Measurements from ENCODE around the gene GLMP. TPM values are rescaled to one million over a fixed set of nuclear protein-coding genes. Genes with fewer than 3 reads are reported as not detected.
A peak's percentile ranks its signal among the peaks of the same experiment; 100 is the strongest.

Gene GLMP
- total RNA-seq, 1 donor from 2014 or later: 15.7 TPM

DNA sequence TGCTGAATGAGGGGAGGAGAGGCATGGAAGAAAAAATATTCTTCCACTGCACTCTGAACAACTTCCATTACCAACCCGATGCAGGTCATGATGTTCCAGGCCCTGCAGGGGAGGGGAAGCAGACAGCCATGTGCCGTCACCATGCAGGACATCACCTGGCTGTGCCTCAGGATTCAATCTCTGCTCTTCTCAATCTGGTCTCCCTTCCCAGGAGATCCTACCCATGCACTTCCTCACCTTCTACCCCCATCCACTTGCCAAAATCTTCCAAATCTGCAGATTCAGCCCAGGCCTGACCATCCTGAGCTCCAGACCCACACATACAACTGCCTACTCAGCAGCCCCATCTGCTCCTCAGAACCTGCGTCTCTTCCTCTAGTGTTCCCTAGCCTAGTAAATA is 41.8 kb downstream of the GLMP start:
- Mint-ChIP-seq H3K4me3 (no peak overlapping the region), H3K27ac (peak overlapping the region; percentile 0), H3K27me3 (no peaks in the 10 kb centered on the region), H3K36me3 (ENCODE audit: low read depth) (peaks cover 46% of the 10 kb centered on the region), H3K4me1 (peaks cover 15% of the 10 kb centered on the region), H3K9me3 (no peaks in the 10 kb centered on the region)
- DNase-seq: no peak
- intact Hi-C loops (cut with micrococcal nuclease): no loop called here

DNA sequence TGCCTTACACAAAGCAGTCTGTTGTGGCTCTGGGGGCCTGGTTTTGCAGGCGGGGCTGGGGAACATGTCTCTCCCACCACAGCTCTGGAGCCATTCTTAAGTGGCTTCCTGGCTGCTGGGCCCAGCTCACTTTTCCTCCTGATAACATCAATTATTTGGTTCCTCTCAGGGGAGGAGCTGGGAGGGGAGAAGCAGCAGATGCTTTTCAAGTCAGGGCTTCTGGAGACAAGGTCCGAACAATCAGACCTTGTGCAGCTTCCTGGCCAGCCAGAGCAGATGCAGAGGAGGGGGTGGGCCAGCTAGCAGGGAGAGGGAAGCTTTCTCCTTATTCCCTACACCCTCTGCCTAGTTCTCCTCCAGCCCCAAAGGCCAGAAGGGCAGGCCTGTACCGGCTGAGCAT is 44.0 kb downstream of the GLMP start:
- intact Hi-C loops (cut with micrococcal nuclease): no loop called here
- Mint-ChIP-seq H3K36me3 (ENCODE audit: low read depth) (peaks cover 33% of the 10 kb centered on the region), H3K4me1 (peaks cover 6% of the 10 kb centered on the region), H3K9me3 (no peaks in the 10 kb centered on the region), H3K4me3 (no peak overlapping the region), H3K27ac (no peak overlapping the region), H3K27me3 (no peaks in the 10 kb centered on the region)
- no peak for DNase-seq

DNA sequence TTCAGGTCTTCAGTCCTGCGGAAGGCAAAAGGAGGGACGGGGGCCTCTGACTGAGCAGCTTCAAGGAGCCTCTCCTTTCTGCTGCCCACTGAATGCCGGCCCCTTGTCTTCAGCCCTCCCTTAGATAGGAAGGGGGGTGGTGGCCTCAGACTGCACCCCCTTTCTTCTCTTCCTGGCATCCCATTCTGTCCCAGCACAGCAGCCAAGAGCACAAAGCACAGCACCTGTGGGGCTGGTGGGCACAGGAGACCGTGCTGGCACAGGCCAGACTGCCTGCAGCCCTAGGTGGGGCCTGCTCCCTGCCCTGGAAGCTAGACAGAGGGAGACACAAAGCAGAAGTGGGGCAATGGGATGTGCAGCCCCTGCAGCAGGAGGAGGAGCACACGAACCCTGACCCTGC is 45.9 kb downstream of the GLMP start:
- Mint-ChIP-seq H3K27me3 (no peaks in the 10 kb centered on the region), H3K4me1 (peaks cover 20% of the 10 kb centered on the region), H3K9me3 (no peaks in the 10 kb centered on the region), H3K36me3 (ENCODE audit: low read depth) (peaks cover 26% of the 10 kb centered on the region), H3K4me3 (no peak overlapping the region), H3K27ac (no peak overlapping the region)
- intact Hi-C loops (cut with micrococcal nuclease): no loop called here
- DNase-seq: no peak

DNA sequence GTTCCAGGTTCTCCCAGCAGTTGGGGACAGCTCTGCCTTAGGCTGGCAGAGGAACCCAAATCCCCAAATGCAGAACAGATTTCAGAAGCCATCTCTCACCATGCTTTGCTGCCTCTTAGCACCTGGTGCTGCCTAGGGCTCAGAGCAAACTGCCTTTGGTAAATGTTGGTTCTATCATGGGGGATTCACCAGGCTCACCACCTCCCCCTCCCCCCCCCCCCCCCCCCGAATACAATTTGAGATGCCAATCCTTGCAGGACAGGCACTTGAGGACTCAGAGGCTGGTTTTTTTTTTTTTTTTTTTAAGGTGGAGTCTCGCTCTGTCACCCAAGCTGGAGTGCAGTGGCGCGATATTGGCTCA is 47.2 kb downstream of the GLMP start:
- no peak overlapping the region for H3K27ac Mint-ChIP-seq
- H3K36me3 Mint-ChIP-seq (ENCODE audit: low read depth): peaks cover 20% of the 10 kb centered on the region
- no peak for DNase-seq
- peaks cover 21% of the 10 kb centered on the region for H3K4me1 Mint-ChIP-seq
- no peak overlapping the region for H3K4me3 Mint-ChIP-seq
- intact Hi-C loops (cut with micrococcal nuclease): no loop called here
- no peaks in the 10 kb centered on the region for H3K27me3 Mint-ChIP-seq
- H3K9me3 Mint-ChIP-seq: no peaks in the 10 kb centered on the region

DNA sequence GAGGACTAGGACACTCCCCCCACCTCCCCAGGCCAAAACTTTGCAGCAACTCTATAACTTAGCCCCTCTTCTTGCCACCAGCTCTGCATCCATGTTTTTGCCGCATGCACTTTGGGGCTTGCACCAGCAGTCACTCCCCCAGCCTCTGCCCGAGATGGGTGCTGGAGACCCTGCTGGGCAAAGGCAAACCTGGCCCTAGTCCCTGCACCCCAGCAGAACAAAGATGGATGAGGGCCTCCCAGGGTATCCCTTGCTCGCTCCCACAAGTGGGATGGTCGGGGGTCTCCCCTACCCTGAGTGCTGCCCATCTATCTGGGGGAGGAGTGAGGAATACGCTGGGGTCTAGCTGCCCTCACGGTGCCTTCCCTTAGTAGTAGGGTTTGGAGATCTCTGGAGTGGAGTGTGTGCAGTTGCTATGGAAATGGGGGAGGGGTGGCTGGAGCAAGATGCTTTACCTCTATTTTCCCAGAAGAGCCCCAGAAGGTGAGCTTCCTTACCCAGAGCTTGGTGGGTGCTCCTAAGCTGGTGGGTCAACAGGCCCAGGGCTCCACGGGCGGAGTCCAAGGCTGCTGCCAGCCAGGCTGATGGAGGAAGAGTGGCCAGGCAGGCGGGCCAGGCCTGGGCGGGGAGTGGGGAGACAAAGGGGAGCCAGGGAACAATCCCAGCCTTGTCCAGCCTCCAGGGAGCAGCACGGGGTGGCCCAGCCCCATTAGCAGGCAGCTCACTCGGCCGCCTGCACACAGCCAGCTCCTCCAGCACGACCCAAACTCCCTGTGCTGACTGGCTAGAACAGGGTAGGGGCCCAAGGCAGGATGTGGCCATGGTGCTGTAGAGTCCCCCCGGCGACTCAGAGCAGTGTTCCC is 47.8 kb downstream of the GLMP start, which contains the start of gene PAQR6:
Gene PAQR6, minus strand, starts transcription at position 597 of the 863 bp plus-strand sequence. CDS start 1,325 bp downstream, outside the sequence.
- Mint-ChIP-seq H3K4me1 (peaks cover 20% of the 10 kb centered on the region), H3K27ac (no peak within 1 kb of the TSS), H3K4me3 (no peak within 1 kb of the TSS), H3K27me3 (no peaks in the 10 kb centered on the region), H3K36me3 (ENCODE audit: low read depth) (peaks cover 15% of the 10 kb centered on the region), H3K9me3 (no peaks in the 10 kb centered on the region)
- intact Hi-C loops (cut with micrococcal nuclease): no loop called here
- DNase-seq: no peak

DNA sequence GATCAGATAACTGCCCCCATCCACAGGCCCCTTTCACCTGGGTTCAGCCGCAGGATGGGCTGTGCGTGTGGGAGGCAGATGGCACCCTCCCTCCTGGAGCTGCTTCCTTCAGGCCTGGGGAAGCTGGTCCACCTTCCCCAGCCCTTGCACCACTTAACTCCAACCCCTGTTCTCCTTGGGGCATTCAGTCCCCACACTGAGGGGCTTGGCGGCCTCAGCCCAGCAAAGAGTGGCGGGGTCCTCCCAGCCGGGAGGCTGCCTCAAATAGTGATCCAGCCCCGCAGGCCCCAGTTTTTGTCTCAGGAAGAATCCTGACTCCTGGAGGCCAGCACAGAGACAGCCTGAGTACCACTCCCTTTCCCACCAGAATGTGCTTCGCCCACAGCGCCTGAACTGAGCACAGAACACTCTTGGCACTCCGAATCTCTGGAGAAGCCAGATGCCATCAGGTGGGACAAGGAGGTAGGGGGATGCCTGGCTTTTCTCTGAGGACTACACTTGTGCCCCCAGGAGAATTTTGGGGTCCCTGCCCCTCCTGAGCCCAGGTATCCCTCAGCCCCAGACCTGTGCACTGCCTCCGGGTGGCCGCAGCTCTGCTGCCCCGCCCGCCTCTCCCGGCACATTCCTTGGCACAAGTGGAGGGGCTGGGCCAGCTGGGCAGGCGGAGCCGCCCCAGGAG is 48.6 kb downstream of the GLMP start:
- DNase-seq: no peak
- no peaks in the 10 kb centered on the region for H3K27me3 Mint-ChIP-seq
- no peaks in the 10 kb centered on the region for H3K9me3 Mint-ChIP-seq
- H3K27ac Mint-ChIP-seq: no peak overlapping the region
- intact Hi-C loops (cut with micrococcal nuclease): no loop called here
- peaks cover 12% of the 10 kb centered on the region for H3K36me3 Mint-ChIP-seq (ENCODE audit: low read depth)
- no peak overlapping the region for H3K4me3 Mint-ChIP-seq
- H3K4me1 Mint-ChIP-seq: peaks cover 14% of the 10 kb centered on the region

DNA sequence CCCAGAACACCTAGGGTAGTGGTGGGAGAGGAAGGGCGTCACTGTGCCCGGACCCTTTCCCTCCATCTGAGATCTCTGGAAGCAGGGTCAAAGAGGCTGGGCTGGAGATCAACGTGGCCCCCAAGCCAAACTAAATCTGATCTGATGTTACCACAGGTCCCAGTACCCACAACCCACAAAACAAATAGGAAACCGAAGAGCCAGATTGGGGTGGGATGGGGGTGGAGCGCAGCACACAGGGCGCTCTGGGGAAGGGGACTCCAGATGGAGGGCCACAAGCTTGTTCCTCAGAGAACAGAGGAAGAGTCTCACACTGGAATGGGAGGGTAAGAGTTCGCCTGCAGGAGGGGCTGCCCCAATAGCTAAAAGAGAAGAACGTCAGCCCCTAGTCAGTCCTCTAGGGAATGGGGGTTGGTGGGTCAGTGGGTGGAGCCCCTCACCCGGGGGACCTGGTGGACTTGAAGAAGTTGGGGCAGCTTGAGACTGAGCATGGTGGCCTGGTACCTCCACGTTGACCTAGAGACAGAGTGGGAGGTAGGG is 49.2 kb downstream of the GLMP start:
- intact Hi-C loops (cut with micrococcal nuclease): no loop called here
- Mint-ChIP-seq H3K27me3 (no peaks in the 10 kb centered on the region), H3K4me1 (peaks cover 14% of the 10 kb centered on the region), H3K9me3 (no peaks in the 10 kb centered on the region), H3K36me3 (ENCODE audit: low read depth) (peaks cover 12% of the 10 kb centered on the region), H3K4me3 (peak overlapping the region; percentile 15), H3K27ac (peak overlapping the region; percentile 54)
- DNase-seq: no peak

DNA sequence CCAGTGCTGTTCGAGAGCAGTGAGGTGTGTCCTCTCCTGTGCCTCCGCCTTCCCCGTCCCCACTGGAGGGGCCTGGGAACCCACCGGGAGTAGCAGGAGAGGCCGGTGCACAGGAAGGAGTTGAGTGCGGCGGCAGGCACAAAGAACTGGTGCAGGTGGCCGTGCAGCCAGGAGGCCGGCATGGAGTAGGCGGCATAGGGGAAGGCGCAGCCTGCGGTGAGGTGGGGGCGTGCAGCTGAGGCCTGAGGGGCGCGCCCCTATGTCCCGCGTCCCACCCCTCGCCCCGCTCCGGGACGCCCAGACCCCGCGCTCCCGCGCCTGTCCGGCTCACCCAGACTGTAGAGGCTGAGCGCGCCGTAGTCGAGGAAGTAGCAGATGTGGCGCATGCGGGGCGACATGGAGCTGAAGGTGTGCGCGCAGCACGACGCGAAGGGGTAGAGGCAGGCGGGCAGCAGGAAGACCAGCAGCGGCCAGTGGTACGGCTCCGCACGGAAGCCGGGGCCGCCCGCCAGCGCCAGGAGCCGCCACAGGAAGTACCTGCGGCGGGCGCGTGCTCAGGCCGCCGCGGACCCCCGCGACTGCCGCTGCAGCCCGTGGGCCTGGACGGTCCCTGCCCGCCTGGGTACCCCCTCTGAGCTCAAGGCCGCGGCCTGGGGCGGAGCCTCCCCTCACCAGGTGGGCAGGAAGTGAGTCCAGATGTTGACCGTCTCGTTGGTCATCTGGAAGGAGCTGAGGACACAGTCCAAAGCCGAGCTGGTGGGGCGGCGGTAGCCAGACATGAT is 49.8 kb downstream of the GLMP start:
- intact Hi-C loops (cut with micrococcal nuclease): no loop called here
- peak; percentile 81 for DNase-seq
- peak overlapping the region; percentile 54 for H3K27ac Mint-ChIP-seq

DNA sequence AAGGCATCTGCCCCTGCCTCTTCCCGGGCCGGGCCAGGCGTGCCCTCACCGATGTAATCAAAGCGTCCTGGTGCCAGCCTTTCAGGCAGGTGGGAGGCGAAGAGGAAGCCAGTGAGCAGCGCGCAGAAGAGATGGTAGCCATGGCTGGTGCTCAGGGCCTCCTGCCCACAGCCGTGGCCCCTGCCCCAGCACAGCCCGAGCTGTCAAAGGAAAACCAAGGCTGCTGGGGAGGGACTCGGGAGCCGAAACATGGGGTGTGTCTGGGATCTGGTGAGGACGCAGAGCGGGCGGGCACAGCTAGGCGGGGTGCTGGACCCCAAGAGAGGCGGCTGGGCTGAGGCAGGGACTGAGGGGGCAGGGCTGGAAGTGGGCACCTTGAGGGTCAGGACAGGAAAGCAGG is 50.8 kb downstream of the GLMP start:
- Mint-ChIP-seq H3K27ac (peak overlapping the region; percentile 27), H3K4me1 (peaks cover 14% of the 10 kb centered on the region), H3K9me3 (no peaks in the 10 kb centered on the region), H3K36me3 (ENCODE audit: low read depth) (peaks cover 14% of the 10 kb centered on the region), H3K4me3 (peak overlapping the region; percentile 80), H3K27me3 (no peaks in the 10 kb centered on the region)
- intact Hi-C loops (cut with micrococcal nuclease): no loop called here
- DNase-seq: no peak

More for the DNA sequence above, 49.8 kb downstream of the GLMP start:
- Mint-ChIP-seq H3K4me3 (peak overlapping the region; percentile 80), H3K27me3 (no peaks in the 10 kb centered on the region), H3K4me1 (peaks cover 14% of the 10 kb centered on the region), H3K36me3 (ENCODE audit: low read depth) (peaks cover 15% of the 10 kb centered on the region), H3K9me3 (no peaks in the 10 kb centered on the region)

DNA sequence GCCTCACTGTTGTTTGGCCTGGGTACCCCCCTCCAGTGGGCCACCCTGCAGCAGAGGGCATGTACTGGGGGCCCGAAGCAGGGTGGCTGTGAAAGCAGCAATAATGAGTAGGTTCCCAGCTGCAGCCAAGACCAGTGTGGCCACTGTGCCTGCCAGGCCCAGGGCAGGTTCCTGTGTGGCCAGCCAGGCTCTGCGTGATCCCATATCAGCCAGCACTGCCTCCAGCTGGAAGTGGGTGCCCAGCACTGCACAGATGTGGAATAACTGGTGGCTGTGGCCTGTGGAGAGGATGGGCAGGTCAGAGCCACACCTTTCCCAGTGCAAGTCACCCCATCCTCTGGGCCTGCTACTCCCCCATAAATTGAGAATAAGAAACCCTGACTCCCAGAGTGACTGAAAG is 51.4 kb downstream of the GLMP start:
- Mint-ChIP-seq H3K27ac (no peak overlapping the region), H3K9me3 (no peaks in the 10 kb centered on the region), H3K36me3 (ENCODE audit: low read depth) (peaks cover 16% of the 10 kb centered on the region), H3K27me3 (no peaks in the 10 kb centered on the region), H3K4me3 (no peak overlapping the region), H3K4me1 (peaks cover 14% of the 10 kb centered on the region)
- intact Hi-C loops (cut with micrococcal nuclease): no loop called here
- DNase-seq: no peak

DNA sequence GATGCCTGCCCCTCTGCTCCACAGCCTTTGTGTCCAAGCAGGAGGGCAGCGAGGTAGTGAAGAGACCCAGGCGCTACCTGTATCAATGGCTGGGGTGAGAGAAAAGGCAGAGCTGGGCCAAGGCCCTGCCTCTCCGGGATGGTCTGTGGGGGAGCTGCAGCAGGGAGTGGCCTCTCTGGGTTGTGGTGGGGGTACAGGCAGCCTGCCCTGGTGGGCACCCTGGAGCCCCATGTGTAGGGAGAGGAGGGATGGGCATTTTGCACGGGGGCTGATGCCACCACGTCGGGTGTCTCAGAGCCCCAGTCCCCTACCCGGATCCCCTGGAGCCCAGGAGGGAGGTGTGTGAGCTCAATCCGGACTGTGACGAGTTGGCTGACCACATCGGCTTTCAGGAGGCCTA is 52.7 kb downstream of the GLMP start:
- intact Hi-C loops (cut with micrococcal nuclease): loop anchor here (1.0 kb wide), 1 partner anchor 10 kb away; no protein-coding TSS in a partner anchor
- Mint-ChIP-seq H3K27me3 (no peaks in the 10 kb centered on the region), H3K36me3 (ENCODE audit: low read depth) (peaks cover 24% of the 10 kb centered on the region), H3K27ac (no peak overlapping the region), H3K4me1 (peaks cover 14% of the 10 kb centered on the region), H3K9me3 (no peaks in the 10 kb centered on the region), H3K4me3 (no peak overlapping the region)
- DNase-seq: no peak

Data from activated CD4-positive, alpha-beta T cell treated with anti-CD3 and anti-CD28 coated beads, Interleukin-2, amount 10 ng/mL, durations not matched to agents 24 days and 14 days (primary cell).